HG02642 (cell line): ENCODE results near the gene RABAC1.

Experiments
- ATAC-seq: cut with Tn5 transposase; IDR thresholded peaks from one replicate; pipeline ENCODE4 v1.9.1; 2021; ENCODE audit warnings: mild to moderate bottlenecking; ENCODE audit not compliant: unreplicated experiment, poor library complexity

RABAC1 gene

DNA sequence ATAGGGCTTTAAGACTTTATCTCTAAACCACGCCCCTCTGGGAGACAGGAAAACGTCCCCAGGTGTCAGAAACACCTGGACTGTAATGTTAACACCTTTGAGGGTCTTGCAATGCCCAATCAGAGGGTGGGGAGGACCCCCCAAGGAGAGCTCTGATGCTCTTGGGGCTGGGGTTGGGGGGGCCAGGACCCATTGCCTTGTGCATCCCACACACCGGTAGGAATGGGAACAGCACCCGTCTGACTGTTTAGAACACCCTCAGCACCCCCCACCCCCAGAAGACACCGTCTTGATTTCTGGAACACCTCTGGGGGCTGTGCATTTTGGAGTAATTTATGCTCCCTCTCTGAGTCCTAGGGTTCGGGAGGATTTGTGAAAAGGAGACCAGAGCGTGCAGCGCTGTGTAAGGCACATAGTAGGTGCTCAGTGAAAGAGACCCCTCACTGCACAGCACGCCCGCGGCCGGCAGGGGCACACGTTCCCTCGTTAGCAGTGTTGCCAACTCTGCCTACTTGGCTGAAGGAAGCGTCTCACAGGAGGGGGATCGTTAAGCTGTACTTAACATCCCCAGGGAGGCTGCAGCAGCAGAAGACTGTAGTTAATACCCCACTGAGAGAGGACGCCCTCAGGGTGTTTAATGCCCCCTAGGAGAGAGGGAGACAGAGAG, 28.1 kb downstream of the RABAC1 start:
- no peak for ATAC-seq

DNA sequence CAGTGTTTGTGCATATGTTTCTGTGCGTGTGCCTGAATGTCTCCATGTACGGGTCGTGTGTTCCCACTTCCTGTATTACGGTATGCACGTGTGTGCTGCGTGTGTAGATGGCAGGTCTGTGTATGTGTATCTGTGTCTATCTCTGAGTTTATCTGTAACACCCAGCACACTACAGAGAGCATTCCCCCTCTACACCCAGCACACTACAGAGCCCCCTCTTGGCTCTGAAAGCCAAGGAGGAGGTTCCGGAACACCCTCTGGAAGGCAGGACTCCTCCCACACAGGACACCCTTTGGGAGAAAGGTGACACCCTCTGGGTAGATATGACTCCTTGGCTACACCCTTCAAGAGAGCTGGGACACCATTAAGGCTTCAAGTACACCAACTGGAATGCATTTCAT, 28.8 kb downstream of the RABAC1 start:
- no peak for ATAC-seq

DNA sequence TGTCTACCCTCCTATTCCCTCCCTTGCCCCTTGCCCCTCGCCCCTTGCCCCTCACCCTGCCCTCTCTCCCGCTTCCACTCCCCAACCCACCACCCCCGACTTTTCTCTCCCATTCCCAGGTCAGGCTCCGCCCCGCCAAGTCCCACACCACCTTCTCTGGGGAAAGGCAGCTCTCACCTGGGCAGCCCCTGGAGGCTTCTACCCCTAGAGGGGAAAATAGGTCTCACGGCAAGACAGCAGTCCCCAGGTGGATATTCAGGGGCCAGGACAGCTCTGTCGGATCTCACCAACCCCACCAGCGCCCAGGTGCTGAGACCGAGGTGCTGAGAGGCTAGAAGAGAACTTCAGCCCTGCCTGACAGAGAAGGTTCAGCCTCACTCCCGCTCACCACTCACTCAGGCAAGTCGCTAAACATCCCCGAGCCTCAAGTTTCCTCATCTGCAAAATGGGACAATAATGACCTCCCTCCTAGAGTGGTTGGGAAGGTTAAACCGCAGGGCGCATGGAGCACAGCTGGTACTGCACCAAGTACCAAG, 29.5 kb downstream of the RABAC1 start:
- ATAC-seq, result no peak

DNA sequence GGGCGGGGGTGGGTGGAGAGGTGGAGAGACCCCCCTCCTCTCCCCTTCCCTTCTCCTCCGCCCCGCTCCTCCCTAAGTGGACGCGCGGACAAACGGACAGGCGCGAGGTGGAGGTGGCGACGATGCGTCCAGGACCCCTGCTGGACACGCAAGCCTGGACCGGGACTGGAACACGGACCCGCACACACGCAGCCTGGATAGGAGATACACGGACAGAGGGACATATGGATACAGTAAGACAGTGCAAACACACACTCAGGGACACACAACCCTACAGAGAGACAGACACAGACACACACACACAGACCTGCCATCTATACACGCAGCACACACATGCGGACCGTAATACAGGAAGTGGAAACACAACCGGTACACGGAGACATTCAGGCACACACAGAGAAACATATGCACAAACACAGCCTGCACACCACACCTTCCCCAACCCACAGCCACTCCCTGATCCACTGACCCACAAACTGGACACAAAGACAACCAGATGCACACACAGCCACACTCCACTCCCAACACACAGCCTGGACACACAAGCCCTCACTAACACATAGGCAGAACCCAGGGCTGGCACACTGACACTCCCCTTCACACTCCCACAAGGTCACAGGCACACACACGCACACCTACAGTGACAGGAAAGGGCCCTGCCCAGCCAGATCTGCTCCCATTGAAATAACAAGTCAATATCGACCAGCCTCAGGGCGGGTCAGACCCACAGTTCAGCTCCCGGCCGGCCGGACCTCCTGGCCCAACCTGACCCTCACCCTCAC, 30.2 kb downstream of the RABAC1 start:
- ATAC-seq, result no peak

DNA sequence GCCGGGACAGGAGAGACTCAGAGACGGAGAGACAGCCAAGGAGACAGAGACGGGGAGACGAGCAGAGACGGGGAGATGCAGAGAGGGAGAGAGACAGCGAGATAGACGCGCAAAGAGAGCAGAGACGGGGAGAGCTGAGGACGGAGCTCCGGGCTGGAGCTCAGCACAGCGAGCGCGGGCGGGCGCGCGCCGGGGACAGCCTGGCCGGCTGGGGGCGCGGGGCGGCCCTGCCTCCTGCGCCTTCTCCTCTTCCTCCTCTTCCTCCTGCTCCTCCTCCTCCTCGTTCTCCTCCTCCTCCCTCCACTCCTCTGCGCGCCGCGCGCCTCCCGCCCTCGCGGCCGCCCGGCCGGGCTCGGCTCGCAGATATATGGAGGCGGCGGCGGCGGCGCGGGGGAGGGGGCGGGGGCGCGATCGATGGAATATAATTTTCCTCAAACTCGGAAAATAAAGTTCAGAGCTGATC, 30.9 kb downstream of the RABAC1 start, which contains the start of gene ERFL:
ERFL (minus strand) TSS at position 229 of the 463 bp plus-strand sequence. CDS start 15,530 bp downstream, outside the sequence.
- ATAC-seq, result no peak

DNA sequence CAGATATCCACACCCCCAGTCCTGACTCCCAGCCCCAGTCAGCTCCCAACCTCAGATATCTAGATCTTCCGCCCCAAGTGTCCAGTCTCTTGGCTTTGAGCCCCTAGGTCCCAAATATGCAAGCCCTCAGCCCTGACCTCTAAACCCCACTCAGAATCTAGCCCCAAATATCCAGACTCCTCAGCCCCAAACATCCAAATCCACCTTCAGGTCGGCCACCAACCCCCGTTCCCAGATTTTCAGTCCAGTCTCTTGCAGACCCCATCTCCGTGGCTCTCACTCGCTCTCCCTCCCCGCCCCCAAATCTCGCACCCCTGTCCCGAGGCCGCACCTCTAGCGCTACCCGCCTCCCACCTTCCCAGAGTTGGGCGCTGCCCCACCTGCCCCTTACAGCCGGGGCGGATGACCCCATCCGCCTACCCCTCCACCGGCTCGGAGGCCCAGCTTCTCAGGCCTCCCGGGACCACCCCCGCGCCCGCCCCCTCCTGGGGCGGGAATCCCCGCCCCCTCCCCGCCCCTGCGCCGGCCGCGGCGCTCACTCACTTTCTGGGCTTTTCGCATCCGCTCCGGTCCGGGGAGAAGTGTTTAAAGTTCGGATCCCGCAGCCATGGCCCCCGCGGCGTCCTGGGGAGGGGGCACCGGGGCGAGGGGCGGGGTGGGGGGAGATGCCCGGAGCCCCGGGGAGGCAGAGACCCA, 31.5 kb downstream of the RABAC1 start:
- no peak for ATAC-seq

DNA sequence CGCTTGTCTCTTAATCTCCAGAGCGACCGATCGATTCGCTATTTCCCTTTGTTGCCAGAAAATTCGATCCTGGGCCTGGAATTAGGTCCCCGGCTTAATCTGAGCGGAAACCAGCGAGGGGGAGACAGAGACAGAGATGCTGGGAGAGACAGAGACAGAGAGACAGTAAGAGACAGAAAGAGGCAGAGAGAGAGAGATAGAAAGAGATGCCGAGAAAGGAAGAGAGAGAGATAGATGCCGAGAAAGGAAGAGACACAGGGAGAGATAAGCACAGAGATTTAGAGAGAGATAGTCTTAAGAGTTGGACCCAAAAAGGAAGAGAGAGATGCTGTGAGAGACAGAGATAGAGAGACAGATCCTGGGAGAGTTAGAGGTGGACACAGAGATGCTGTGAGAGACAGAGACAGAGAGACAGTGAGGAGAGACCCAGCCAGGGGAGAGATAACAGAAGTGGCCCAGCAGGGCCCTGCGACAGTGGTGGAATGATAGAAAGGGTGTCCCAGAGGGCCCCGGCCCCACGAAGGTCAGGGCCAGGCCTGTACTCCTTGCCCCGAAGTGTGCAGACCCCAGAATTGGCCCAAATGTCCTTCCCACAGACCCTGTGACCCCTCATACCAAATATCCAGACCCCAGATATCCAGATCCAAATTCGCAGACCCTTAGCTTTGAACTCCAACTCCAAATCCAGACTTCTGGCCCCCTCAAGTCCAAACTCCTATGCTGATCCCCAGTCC, 32.2 kb downstream of the RABAC1 start:
- ATAC-seq, result no peak

DNA sequence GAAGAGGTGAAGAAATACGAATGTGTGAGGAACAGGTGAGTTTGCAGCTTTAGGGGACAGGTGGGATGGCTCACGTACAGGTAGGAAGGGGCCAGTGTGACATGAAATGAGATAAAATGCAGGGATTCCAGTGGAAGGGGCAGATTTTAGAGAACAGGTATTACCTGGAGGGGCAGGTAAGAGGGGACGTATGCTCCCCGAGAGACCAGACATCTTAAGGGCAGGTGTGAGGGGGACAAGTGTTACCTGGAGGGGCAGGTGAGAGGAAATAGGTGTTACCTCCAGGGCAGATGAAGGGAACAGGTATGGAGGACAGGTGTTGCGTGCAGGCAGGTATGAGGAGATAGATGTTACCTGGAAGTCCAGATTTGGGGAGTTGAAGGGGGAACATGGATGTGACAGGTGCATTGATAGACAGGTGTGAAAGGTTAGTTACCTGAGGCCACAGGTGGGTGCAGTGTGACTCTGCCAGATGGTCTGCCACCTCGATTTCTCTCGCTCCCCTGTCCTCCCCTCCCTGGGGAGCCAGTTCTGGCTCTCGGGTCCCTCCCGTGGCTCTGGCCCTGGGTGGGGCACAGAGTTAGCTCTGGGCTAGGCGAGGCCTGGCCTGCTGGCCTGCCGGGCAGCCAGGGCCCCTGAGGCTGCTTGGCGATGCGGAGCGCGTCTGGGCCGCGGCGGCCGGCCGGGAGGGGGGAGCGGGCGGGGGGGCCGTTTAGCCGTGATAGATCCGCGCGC, 32.9 kb downstream of the RABAC1 start:
- no peak for ATAC-seq

DNA sequence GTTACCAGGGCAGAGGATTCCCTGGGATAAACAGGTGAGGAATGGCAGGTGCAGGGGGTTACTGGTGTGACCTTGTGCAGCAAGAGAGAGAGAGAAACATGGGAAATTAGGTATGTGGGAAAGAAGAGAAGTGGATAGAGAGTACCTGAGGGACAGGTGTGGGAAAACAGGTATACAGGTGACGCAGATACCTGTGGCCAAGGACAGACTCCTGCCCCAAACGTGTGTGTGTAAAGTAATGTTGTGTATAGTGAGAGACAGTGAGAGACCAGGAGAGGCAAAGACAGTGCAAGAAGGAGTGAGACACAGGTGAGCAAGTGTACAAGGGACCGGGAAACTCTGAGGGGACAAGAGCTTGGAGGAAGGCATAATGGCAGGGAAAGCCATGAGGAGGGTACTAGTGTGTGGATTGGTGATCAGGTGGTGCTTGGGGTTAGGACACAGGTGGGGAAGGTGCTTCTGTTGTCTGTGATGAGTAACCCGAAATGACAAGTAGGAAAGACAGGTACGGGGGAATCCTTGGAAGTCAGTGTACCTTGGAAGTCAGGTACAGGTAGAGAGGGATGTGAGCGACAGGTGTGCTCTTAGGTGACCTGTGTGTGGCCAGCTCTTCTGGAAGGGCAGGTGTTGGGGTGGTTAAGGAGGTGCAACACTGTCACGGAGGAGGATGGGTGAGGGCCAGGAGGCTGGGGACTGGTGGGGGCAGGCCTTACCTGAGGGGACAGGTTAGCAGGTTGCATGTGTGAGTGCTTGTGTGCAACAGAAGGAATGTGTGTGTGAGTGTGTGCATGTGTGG, 33.7 kb downstream of the RABAC1 start:
- ATAC-seq, result no peak

DNA sequence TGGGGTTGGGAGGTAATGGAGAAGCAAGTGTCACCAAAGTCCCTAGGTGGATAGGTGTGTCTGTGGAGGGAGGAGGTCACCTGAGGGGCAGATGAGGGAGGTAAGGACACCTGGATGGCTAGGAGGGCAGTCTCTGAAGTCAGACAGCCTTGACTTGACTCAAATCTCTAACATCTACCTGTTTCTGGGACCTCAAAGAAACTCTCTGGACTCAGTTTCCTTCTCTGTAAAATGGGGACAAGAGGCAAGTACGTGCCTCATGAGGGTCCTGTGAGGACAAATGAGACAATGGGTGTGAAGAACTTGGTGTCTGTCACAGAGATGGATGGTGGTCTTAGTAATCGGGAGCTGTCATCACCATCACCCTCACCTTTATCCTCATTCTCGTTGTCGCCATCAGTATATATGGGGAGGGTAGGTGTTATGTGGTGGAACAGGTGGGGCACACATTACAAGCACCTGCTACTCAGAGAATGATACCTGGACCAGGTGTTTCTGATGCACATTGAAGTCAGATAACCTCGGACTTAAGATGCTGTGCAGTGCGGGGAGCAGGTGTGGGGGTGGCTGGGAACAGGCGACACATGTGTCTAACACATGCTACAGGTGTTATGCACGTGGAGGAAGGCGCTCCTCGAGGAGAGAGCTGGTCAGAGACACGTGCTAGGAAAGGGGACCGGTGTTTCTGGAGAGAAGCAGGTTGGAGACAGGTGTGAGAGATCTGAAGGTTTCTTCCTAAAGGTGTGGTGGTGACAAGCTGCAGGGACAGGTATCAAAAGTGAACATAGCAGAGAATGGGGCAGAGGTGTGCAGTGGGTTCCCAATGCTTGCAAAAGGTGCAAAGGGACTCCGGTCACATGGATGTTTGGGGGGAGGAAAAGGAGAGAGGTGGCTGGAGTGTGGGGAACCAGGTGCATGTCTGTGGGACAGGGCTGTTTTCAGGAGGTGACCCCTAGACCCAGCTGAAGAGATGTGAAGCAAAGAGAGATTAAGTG, 34.7 kb downstream of the RABAC1 start:
- ATAC-seq, result no peak

DNA sequence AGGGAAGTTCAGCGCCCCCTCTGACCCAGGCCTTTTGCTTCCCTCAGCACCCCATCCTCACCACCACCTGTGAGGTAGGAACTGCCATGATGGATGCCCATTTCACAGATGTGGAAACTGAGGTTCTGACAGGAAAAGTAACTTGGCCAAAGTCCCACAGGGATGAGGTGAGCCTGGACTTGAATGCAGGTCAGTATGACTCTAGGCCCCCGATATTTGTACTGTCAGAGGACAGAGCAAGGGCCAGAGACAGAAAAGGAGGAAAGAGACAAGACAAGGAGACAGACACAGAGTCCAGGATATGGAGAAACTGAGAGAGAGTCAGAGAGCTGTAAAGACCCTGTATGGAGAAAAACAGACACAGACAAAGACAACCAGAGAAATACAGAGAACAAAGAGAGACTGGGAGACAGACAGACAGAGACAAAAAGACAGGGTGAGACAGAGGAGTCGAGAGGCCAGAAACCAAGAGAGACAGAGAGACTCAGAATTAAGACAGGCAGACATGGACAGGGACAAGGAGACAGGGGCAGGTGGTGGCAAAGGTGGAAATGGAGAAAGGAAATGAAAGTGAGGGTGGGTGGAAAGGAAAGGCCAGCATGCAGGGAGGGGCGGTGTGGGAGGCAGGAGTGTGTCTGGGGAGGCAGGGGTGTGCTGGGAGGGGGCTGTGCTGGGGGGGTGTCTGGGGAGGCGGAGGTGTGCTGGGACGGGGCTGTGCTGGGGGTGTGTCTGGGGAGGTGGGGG, 35.9 kb downstream of the RABAC1 start:
- ATAC-seq, result no peak

DNA sequence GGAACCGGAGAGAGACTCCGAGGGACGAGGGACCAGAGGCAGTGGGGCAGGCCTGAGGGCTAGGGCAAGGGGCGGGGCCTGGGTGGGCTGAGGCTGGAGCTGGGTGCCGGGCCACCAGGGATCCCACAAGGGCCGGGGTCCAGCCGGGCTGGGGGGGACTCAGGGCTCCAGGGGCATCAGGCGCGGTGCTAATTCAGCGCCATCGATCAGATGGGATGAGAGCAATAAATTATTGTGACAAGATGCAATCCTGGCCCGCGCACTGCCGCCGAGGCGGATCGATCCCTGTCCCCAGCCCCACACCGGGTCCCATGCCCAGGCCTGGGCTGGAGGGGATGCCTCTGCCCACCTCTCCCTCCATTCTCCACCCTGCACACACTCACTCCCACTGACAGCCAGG, 36.5 kb downstream of the RABAC1 start:
- ATAC-seq, result no peak

DNA sequence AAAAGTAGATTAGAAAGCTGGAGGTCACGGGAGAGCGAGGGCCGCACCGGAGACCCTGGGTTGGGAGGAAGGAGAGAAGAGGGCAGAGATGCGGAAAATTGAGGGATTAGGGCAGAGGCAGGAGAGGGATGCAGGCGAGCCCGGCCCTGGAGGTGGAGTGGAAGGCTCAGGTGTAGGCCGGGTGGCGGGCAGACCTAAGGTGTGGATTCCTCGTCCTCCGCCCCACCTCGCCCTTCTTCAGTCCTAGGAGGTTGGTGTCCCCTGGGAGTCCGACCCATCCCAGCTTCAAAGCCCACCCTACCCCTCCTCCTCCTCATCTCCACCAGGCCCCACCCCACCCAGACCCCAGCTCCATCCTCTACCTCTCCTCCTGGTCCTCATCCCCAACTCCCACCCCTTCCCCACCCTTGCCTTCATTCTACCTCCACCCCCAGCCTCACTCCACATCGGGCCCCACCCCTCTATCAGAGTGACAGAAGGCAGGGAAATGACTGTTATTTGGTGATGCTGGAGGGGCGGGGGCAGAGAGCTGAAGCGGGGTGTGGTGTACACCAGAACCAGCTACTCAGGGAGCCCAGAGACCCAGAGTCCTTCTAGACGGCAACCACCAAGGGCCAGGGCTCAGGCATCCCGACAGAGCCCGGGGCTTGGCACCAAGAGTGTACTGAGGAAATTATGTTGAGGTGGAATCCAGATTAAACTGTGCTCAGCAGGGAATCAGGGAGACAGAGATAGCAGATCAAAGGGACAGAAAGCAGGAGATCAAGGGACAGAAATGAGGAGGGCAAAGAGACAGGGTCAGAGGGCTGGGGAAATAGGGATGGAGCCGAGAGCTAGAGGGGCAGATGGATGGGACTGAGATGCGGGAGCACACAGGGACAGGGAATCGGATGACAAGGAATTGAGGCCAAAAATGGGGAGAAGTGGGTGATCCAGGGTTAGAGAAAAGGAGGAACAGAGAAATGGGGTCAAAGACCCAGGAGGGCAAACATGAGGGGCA, 37.2 kb downstream of the RABAC1 start:
- no peak for ATAC-seq

DNA sequence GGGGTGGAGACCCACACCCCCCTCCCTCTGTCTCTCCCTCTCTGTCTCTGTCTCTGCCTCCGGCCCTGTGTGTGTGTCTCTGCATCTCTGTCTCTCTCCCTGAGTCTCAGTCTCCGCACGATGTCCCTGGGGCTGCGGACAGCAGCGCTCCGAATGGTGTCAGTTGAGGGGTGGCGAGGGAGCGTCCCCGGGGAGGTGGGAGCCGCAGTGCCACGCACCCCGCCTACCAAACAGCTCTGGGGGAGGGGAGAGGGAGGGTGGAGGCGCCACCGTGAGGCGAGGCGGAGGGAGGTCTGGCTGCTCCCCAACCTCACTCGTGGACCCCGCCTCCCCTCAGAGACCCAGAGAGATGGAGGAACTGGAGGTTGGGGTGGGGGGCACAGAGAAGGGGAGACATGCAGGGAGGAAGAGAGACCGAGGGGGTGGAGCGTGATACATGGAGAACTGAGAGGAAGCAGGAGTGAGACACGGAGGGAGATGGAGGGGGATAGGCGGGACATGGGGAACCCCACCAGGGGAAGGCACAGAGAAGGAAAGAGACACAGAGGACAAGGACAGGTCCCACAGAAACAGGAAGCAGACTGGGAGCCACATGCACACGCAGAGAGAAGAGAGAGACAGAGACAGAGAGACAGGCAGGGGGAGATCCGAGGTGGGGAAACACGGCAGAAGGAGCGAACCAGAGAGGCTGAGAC, 38.1 kb downstream of the RABAC1 start:
- ATAC-seq, result no peak
